Measurements from ENCODE around the gene ME1. TPM values are rescaled to one million over a fixed set of nuclear protein-coding genes. Genes with fewer than 3 reads are reported as not detected.
"Not testable (repeated sequence)": the region's sequence is repeated elsewhere in the genome, so short reads cannot be mapped to it uniquely, and the experiment has no call there.

The ME1 gene
- total RNA-seq, 3 donors from 2014 or later: 5.2 to 34.6 (median 7.2) TPM

DNA sequence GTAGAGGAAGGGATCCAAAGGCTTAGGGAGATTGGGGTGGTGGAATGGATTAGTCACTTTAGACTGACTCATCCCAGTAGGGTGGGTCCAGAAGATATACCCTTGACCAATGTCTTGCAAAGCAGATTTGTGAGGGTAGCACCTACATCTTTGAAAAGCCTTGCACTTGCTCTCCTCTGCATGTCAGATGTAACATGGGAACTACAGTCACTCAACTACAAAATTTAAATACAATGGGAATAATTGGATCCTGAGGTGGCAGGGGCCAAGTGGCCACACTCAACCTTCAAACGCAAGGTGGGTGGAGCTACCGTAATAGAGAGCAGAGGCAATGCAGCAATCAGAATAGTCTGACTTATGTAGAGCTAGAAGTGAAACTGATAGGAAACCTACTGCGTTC, 71.2 kb downstream of the ME1 start:
- TF ChIP-seq POLR2AphosphoS5 (IDR thresholded peaks at IDR 0.05): no peak
- TF ChIP-seq, protein P1, sequence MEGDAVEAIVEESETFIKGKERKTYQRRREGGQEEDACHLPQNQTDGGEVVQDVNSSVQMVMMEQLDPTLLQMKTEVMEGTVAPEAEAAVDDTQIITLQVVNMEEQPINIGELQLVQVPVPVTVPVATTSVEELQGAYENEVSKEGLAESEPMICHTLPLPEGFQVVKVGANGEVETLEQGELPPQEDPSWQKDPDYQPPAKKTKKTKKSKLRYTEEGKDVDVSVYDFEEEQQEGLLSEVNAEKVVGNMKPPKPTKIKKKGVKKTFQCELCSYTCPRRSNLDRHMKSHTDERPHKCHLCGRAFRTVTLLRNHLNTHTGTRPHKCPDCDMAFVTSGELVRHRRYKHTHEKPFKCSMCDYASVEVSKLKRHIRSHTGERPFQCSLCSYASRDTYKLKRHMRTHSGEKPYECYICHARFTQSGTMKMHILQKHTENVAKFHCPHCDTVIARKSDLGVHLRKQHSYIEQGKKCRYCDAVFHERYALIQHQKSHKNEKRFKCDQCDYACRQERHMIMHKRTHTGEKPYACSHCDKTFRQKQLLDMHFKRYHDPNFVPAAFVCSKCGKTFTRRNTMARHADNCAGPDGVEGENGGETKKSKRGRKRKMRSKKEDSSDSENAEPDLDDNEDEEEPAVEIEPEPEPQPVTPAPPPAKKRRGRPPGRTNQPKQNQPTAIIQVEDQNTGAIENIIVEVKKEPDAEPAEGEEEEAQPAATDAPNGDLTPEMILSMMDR (IDR thresholded peaks at IDR 0.05): no peak
- no peak for TF ChIP-seq POLR2A (IDR thresholded peaks at IDR 0.05)
- H3K27me3 ChIP-seq: no peaks in the 10 kb centered on the region
- H3K4me1 ChIP-seq: no peaks in the 10 kb centered on the region
- no peak overlapping the region for H3K4me3 ChIP-seq
- H3K36me3 ChIP-seq: no peaks in the 10 kb centered on the region
- intact Hi-C loops (cut with DNase I; ENCODE audit: low total_unique reads): no loop called here
- no peak for DNase-seq (ENCODE audit: low spot score in 2 of 2)
- H3K9me3 ChIP-seq: peaks cover 0 to 21% of the 10 kb centered on the region in 2 donors
- H3K27ac ChIP-seq: no peak overlapping the region

DNA sequence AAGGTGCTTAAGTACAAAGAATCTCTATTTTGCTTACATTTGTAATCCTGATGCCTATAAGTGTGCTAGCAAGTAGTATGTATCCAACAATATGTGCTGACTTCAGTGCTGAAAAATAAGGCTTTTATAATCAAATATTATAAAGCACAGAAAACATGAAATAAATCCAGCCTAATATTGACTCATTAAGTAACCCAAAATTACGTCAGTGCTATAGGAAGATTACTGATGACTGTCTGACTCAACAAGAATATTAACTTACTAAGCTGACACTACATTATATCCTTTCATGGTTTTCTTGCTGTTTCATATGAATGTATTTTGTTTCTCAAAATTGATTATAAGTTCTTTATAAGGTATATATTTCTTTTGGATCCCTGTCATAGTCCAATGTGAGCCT, 76.1 kb downstream of the ME1 start:
- Histone ChIP-seq H3K9me3 (peaks cover 0 to 11% of the 10 kb centered on the region in 2 donors), H3K4me1 (no peaks in the 10 kb centered on the region), H3K27me3 (no peaks in the 10 kb centered on the region), H3K36me3 (no peaks in the 10 kb centered on the region), H3K4me3 (no peak overlapping the region), H3K27ac (no peak overlapping the region)
- DNase-seq (ENCODE audit: low spot score in 2 of 2): no peak
- intact Hi-C loops (cut with DNase I; ENCODE audit: low total_unique reads): no loop called here
- TF ChIP-seq POLR2AphosphoS5 (IDR thresholded peaks at IDR 0.05) (no peak), POLR2A (IDR thresholded peaks at IDR 0.05) (no peak)
- TF ChIP-seq, protein P1 (IDR thresholded peaks at IDR 0.05): no peak

DNA sequence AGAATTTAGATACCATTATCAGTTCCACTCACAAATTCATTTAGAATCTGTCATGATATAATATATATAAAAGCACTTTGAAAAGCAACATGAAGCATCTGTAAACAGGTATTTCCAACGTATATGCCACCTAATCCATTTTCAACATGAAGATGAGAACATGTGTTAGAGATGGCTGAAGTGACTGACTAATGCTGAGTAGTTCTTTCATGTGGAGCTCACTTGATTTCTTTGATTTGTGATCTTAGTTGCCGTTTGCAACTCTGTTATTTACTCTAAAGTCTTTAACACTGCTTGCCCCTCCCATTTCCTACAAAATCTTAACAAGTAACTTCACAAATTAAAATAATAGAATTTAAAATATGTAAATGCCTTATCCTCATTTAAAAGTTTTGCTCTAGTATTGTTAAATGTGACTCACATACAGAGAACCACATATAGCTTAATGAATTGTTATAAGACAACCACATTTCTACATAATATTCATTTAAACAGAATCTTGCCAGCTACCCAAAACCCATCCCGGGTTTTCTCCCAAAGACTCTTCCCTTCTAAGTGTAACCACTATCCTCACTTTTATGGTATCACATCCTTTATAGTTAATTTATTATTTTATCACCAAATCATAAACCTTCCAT, 78.3 kb downstream of the ME1 start:
- no peak overlapping the region for H3K27ac ChIP-seq
- no peak overlapping the region for H3K4me3 ChIP-seq
- H3K36me3 ChIP-seq: no peaks in the 10 kb centered on the region
- TF ChIP-seq, protein P1 (IDR thresholded peaks at IDR 0.05): no peak
- no peak for TF ChIP-seq POLR2AphosphoS5 (IDR thresholded peaks at IDR 0.05)
- no peak for TF ChIP-seq POLR2A (IDR thresholded peaks at IDR 0.05)
- no peaks in the 10 kb centered on the region for H3K4me1 ChIP-seq
- no peaks in the 10 kb centered on the region for H3K9me3 ChIP-seq
- no peak for DNase-seq (ENCODE audit: low spot score in 2 of 2)
- intact Hi-C loops (cut with DNase I; ENCODE audit: low total_unique reads): no loop called here
- no peaks in the 10 kb centered on the region for H3K27me3 ChIP-seq

DNA sequence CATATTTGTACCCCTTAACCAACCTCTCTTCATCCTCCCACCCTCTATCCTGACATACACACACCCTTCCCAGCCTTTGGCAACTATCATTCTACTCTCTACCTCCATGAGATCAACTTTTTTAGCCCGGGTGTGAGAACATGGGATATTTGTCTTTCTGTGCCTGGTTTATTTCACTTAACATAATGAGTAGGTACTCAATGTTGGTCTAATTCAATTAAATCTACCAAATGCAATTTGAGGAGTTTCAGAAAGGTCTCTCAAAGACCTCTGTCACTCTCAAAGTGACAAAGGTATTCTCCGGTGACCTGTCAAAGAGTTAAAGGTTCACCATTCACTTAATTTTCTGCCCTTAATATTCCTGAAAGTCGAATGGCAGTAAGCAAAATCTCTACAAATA, 87.7 kb downstream of the ME1 start:
- intact Hi-C loops (cut with DNase I; ENCODE audit: low total_unique reads): no loop called here
- Histone ChIP-seq H3K27me3 (no peaks in the 10 kb centered on the region), H3K27ac (no peak overlapping the region), H3K9me3 (peaks cover 0 to 4% of the 10 kb centered on the region in 2 donors), H3K4me1 (no peaks in the 10 kb centered on the region), H3K4me3 (no peak overlapping the region), H3K36me3 (no peaks in the 10 kb centered on the region)
- no peak for DNase-seq (ENCODE audit: low spot score in 2 of 2)
- TF ChIP-seq, protein P1 (IDR thresholded peaks at IDR 0.05): no peak
- TF ChIP-seq POLR2A (IDR thresholded peaks at IDR 0.05): no peak
- no peak for TF ChIP-seq POLR2AphosphoS5 (IDR thresholded peaks at IDR 0.05)

DNA sequence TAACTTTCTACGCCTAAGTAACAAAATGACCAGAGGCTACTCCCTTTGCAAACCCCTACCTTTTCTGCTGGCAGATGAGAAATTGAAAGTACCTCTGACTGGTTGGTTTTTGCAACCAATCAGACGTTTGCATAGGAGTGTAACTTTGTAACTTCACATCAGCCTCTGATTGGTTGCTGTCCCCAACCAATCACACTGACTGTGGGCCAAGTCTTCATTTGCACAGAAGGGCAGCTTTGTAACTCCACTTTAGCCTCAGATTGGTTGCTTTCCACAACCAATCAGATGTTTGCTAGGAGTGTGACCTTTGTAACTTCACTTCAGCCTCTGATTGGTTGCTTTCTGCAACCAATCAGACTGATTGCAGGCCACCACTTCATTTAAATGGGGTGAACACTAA, 89.1 kb downstream of the ME1 start:
- intact Hi-C loops (cut with DNase I; ENCODE audit: low total_unique reads): no loop called here
- Histone ChIP-seq H3K4me1 (no peaks in the 10 kb centered on the region), H3K27me3 (no peaks in the 10 kb centered on the region), H3K9me3 (peaks cover 0 to 4% of the 10 kb centered on the region in 2 donors), H3K4me3 (no peak overlapping the region), H3K36me3 (no peaks in the 10 kb centered on the region), H3K27ac (no peak overlapping the region)
- no peak for DNase-seq (ENCODE audit: low spot score in 2 of 2)
- TF ChIP-seq POLR2A (IDR thresholded peaks at IDR 0.05) (no peak), POLR2AphosphoS5 (IDR thresholded peaks at IDR 0.05) (no peak)
- TF ChIP-seq, protein P1 (IDR thresholded peaks at IDR 0.05): no peak

DNA sequence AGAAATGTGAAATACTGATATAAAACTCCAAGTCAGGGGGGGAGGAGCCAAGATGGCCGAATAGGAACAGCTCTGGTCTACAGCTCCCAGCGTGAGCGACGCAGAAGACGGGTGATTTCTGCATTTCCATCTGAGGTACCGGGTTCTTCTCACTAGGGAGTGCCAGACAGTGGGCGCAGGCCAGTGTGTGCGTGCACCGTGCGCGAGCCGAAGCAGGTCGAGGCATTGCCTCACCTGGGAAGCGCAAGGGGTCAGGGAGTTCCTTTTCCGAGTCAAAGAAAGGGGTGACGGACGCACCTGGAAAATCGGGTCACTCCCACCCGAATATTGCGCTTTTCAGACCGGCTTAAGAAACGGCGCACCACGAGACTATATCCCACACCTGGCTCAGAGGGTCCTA, 96.9 kb downstream of the ME1 start:
- DNase-seq (ENCODE audit: low spot score in 2 of 2); H3K9me3 ChIP-seq; H3K4me1 ChIP-seq; H3K36me3 ChIP-seq; intact Hi-C loops (cut with DNase I; ENCODE audit: low total_unique reads); H3K27ac ChIP-seq; H3K4me3 ChIP-seq; H3K27me3 ChIP-seq: not testable (repeated sequence)

All from breast epithelium (tissue), 4 donors.